ENCODE results near the gene EYA2.
"Not testable (repeated sequence)": the region's sequence is repeated elsewhere in the genome, so short reads cannot be mapped to it uniquely, and the experiment has no call there.

Gene EYA2, protein sequence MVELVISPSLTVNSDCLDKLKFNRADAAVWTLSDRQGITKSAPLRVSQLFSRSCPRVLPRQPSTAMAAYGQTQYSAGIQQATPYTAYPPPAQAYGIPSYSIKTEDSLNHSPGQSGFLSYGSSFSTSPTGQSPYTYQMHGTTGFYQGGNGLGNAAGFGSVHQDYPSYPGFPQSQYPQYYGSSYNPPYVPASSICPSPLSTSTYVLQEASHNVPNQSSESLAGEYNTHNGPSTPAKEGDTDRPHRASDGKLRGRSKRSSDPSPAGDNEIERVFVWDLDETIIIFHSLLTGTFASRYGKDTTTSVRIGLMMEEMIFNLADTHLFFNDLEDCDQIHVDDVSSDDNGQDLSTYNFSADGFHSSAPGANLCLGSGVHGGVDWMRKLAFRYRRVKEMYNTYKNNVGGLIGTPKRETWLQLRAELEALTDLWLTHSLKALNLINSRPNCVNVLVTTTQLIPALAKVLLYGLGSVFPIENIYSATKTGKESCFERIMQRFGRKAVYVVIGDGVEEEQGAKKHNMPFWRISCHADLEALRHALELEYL

DNA sequence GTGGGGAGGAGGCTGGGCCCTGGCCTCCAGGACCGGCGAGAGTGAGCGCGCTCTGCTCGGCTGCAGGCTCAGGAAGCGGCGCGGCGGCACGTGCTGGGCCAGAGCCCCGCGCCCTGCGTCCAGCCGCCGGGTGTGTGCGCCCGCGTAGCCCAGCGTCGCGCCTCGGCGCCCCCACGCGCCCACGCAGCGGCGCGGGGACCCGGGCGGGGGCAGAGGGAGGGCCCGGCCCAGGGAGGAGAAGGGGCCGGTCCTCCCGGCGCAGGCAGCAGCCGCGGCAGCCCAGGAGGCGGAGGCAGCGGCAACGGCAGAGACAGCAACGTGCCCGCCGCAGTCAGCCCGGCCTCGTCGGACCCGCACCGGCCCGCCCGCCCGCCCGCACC is at the start of gene EYA2:
EYA2 (plus strand) TSS at position 265 of the 380 bp plus-strand sequence. CDS start 95,168 bp downstream, outside the sequence.
- DNase-seq: no peak

DNA sequence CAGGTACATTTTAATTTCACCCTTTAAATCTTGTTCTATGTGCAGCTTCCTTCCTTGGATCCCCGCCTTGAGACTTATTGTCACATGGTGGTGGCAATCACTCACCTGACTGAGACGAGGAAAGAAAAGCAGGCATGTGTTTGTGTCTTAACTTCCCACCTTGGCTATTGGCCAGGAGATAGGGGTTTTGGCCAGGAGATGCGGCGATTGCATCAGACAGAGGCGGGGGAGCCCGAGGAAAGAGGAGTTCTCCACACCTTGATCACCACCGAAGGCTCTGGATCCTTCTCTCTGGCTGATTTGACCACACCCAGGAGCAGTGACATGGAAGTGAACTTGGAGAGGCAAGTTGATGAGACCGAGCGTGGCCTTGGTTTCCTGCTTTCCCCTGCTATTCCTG is 49.7 kb upstream of the EYA2 start:
- no peak for DNase-seq

- no peak for DNase-seq
Observed at GRCh38 chr20:46849269-46849668, 45.4 kb upstream of the EYA2 start.

DNA sequence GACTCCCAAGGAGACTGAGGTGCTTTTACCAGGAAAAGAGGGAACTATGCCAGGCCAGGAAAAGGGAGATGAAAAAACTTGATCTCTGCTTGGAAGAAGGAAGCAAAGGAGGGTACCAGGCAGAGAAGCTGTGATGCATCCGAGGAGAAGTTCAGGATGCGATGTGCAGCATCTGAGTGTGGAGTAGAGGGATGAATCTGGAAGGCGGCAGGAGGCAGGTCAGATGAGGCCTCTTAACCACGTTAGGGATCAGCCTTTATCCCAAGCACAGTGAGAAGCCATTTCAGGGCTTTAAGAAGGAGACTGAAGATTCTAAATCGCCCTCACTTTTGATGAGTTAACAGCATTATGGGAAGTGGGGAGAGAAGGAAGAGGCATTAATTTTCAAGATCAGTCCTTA is 44.9 kb upstream of the EYA2 start:
- no peak for DNase-seq

- DNase-seq: no peak
Observed at GRCh38 chr20:46850416-46850815, 44.2 kb upstream of the EYA2 start.

GRCh38 chr20:46850896-46851295 is 43.7 kb upstream of the EYA2 start:
- DNase-seq: no peak

DNA sequence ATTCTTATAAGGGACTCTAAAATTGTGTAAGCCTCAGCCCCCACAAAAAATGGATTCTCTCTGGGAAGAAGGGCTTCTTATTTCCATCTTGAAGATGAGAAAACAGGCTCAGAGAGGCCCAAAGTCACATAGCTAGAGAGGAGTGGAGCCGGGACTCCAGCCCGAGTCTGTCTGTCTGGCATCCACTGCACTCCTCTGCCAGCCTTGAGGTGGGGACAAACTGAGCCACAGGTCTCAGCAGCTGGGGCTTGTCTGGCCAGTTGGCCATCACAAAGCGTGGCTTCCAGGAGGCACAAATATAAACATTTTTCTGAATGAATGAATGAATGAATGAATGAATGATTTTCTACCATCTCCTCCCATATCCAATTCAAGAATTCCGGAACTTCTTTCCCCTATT is 42.9 kb upstream of the EYA2 start:
- no peak for DNase-seq

GRCh38 chr20:46852313-46852712 is 42.3 kb upstream of the EYA2 start:
- no peak for DNase-seq

DNA sequence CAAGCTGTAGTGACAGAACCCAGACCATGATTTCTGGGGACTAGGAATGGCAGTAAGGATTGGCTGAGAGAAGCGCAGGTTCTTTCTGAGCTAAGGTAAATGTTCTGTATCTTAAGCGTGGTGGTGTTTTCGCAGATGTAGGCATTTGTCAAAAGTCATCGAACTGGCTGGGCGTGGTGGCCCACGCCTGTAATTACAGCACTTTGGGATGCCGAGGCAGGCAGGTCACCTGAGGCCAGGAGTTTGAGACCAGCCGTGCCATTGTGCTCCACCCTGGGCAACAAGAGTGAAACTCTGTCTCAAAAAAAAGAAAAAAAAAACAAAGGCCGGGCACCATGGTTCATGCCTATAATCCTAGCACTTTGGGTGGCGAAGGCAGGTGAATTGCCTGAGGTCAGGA is 40.7 kb upstream of the EYA2 start:
- DNase-seq: no peak

GRCh38 chr20:46857061-46857831 is 37.4 kb upstream of the EYA2 start:
- no peak for DNase-seq

- no peak for DNase-seq
Observed at GRCh38 chr20:46865824-46866223, 28.8 kb upstream of the EYA2 start.

DNA sequence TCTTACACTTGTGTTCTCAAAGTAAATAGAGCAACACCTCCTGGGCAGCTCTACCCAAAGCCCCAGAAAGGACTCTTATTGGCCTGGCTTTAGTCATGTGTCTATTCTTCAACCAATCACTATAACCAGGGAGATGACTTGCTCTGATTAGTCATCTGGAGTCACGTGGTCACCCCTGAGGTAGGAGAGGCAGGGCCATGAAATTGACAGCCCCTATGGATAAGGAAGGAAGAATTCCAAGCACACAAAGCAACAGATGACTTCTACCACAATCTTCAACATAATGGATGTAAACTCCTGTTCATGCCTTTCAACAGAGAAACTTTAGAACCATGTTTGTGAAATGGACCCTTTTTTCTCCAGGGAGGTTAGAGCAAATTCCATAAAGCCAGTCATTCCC is 24.6 kb upstream of the EYA2 start:
- DNase-seq: no peak

DNA sequence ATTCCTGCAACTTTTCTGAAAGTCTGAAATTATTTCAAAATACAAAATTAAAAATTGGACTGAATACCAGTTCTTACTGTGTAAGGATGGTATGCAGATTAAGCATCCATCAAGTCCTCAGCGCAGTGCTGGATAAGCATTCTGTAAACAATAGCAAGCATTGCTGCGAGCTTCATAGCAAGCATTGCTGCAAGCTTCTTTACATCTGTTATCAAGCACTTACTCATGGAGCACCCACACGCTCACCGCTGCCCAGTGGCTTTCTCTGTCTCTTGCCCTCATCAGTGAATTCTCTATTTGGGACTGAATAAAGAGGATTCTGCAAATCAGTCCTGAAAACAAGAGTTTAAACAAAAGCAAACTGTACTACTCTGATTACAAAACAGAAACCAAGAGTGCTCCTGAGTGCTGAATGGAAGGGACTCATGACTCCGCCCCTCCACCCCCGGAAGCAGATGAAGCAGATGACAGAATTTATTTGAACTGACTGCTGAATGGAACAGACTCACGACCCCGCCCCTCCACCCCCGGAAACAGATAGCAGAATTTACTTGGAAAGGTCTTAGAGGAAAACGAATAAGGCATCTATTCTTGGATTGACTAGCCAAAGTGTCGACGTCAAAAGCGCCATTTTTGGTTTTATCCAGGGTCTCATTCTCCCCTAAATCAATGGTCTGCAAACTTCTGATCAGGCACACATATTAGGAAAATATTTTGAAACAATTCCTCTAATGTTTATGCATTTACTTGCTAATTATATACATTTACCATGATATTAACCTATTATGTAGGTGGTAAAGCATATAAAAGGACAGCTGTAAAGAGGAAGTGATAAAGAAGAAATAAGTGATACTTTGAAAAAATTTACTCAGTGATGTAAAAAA is 22.1 kb upstream of the EYA2 start:
- no peak for DNase-seq

- no peak for DNase-seq
Observed at GRCh38 chr20:46875059-46875458, 19.6 kb upstream of the EYA2 start.

- DNase-seq: no peak
Observed at GRCh38 chr20:46879386-46879785, 15.3 kb upstream of the EYA2 start.

DNA sequence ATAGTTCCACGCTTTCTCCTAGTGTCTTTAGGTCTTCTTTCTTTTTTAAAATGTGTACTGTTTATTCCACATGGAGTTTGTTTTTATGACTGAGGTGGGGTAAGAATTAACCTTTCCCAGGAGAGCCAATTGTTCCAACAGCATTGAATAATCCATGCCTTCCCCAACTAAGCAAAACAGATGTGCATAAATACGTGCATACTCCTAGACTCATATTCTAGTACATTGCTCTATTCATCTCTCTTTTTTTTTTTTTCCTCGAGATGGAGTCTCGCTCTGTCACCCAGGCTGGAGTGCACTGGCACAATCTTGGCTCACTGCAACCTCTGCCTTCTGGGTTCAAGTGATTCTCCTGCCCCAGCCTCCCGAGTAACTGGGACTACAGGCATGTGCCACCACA is 14.7 kb upstream of the EYA2 start:
- DNase-seq: not testable (repeated sequence)

DNA sequence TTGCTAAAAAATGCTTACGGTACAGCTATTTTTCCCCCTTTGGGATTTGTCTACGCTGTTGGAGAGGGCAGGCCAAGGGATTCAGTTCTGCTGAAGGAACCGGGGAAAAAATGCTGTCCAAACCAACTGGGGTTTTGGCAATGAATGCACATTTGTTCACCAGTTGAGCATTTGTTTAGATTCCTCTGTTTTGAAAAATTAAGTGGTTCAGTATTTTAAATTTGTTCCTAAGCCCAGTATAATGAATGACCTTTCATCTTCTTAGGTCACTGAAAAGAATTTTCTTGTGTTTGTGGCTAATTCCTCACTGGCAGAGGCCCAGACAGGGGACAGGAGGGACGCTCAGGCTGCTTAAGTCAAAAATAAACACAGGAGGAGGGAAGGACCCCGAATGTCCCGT is 10.8 kb upstream of the EYA2 start:
- no peak for DNase-seq

GRCh38 chr20:46890682-46891081 is 4.0 kb upstream of the EYA2 start:
- no peak for DNase-seq

GRCh38 chr20:46893051-46893450 is 1.6 kb upstream of the EYA2 start:
- no peak for DNase-seq

DNA sequence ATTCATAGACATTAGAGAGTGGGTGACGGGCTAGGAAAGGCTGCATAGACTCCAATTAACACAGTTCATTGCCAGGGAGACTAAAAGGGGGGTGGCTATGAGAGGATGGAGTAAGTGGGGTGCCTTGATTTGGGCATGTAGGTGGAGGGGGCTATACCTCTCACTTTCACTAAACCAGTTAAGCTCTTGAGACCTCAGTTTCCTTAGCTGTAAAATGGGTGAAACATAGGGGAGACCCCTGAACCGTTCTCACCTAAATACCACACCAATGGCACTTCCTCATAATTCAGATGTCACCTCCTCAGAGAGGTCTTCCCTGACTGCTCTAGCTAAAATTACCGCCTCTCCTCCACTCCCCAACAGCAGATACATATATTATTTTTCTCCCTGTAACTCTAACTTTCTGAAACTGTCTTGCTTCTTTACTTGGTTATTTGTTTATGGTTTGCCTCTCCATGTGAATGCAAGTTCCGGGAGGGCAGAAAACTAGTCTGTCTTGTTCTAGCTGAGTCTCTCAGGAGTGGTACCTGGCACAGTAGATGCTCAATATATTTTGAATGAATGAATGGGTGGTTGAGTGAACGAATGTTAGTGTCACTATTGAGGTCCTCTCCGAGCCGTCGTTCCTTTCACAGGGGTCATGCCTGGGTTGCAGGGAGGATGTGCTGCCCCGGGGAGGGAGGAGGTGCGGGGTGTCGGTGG is 615 bp upstream of the EYA2 start:
- DNase-seq: no peak

DNA sequence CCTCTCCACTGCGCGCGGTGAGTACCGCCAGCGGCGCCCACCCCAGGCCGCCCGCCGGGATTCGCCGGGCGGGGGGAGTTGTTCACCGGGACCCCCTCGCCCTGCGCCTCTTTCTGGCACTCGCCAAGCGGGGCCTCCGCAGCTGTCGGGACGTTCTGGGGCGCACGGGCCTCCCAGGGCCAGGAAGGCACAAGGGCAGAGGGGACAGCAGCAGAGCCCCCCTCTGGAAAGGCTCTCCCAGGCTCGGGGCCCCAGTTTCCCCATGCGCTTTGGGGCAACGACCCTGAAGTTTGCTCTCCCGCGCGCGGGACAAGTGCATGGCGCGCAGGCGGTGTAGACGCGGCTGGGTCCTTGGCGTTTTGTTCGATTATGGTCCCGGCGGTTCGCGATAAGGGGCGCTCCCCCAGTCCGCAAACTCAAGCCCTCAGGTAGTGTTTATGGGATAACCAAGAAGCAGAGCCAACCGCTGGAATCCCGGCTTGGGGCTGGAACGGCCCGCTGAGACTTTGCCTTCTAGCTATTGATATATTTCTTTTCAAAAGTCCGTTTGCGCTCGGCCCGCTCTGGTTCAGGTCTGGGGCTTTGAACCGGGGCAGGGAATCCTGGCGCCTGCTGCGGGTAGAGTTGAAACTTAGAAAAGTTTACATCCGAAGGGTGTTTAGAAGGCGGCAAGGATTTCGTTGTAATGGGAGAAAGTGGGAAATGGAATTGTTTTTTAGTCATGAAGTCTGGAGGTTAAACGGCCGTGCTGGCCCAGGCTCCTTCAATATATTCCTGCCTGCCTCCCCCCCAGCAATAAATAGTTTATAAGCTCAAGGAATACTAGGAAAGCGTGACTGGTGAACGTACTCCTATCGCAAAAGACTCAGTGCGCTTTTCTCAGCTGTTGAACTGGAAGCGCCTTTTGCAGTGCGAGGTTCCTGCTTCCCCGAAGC is 595 bp downstream of the EYA2 start:
- no peak for DNase-seq

Data from activated T-cell treated with anti-CD3 and anti-CD28 coated beads, Interleukin-2, amount 50 U/mL, for 48 hours (primary cell).